ENCODE results near the gene PRMT7.

PRMT7 gene

GRCh38 chr16:68348639-68349445, 38.0 kb downstream of the PRMT7 start:
- DNase-seq (ENCODE audit: low spot score), result no peak

- no peak for DNase-seq (ENCODE audit: low spot score)
Observed at GRCh38 chr16:68349838-68350410, 39.1 kb downstream of the PRMT7 start.

- DNase-seq (ENCODE audit: low spot score), result no peak
Observed at GRCh38 chr16:68350813-68351350, 40.1 kb downstream of the PRMT7 start.

DNA sequence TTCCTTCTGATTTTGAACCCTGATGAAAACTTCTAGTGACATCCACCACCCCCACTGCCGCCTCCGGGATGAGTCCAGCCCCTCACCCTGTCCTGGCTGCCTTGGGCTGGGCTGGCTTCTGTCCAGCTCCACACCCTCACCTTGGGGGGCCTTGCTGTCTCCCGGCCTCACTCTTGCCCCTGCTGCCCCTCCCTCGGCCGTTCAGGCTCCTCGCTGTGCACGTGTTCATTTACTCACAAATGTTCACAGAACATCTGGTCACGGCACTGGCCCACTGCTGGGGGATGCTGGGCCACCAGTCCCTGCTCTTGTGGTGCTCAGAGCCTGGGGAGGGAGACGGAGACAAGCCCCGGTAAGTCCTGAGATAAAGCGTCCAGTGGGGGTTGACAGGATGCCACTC, 40.6 kb downstream of the PRMT7 start:
- no peak for DNase-seq (ENCODE audit: low spot score)

DNA sequence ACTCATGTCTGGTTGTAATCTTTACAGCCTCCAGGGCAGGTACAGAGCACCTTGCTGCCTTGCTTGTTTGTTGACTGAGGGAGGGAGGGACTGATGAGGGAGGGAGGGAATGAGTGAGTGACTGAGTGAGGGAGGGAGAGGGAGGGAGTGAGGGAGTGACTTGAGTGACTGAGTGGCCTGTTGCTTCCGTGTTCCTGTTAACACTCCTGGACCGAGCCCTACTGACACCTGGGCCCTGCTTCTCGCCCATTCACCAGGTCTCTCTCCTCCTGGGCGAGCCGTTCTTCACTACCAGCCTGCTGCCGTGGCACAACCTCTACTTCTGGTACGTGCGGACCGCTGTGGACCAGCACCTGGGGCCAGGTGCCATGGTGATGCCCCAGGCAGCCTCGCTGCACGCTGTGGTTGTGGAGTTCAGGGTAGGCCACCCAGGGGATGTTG, 41.2 kb downstream of the PRMT7 start:
- DNase-seq (ENCODE audit: low spot score), result no peak

- DNase-seq (ENCODE audit: low spot score), result no peak
Observed at GRCh38 chr16:68353366-68353765, 42.5 kb downstream of the PRMT7 start.

DNA sequence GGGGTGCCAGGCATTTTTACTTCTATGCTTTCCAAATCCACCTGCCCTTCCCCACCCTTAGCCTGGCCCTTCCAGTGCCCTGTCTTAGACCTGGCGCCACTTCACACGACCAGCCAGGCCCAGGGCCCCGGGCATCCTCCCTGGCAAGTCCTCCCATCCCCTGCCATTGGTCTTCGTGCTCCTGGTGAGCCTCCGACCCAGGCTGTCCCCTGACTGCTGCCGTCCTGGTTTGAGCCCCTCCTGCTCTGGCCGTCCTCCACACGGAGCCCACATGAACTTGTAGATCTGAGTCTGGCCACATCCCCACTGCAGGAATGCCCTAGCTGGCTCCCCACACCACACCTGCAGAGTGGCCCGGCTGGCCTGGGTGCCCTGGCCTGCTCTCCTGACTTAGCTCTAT, 44.0 kb downstream of the PRMT7 start:
- DNase-seq (ENCODE audit: low spot score), result no peak

DNA sequence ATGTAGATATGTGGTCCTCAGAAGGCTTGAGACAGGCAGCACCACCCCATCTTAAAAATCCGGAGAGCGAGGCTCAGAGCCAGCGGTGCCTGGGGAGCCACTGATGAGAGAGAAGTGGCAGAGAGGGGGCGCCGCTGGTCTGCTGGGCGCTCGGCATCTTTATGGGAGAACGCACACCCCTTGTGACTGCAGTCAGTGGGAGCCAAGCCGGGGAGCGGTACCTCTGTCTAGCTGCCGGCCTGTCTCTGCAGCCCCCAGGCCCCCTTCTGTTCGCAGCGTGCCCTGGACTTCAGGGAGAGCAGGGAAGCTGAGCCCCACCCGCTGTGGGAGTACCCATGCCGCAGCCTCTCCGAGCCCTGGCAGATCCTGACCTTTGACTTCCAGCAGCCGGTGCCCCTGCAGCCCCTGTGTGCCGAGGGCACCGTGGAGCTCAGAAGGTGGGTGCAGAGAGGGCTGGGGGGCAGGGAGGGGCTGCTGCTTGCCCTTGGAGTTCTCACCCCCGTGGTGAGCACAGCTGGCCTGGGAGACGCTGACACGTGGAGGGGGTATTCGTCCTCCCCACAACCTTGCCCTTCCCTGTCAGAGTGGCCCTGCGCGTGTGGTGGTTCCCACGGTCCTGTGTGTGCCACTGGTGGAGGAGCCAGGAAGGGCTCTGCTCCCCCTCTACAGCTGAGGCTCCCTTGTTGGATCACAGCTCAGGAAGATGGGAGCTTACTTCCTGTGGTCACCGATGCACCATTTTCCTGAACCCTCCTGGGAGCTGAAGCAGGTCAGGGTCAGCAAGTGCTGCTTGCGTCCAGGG, 44.8 kb downstream of the PRMT7 start:
- DNase-seq (ENCODE audit: low spot score), result no peak

DNA sequence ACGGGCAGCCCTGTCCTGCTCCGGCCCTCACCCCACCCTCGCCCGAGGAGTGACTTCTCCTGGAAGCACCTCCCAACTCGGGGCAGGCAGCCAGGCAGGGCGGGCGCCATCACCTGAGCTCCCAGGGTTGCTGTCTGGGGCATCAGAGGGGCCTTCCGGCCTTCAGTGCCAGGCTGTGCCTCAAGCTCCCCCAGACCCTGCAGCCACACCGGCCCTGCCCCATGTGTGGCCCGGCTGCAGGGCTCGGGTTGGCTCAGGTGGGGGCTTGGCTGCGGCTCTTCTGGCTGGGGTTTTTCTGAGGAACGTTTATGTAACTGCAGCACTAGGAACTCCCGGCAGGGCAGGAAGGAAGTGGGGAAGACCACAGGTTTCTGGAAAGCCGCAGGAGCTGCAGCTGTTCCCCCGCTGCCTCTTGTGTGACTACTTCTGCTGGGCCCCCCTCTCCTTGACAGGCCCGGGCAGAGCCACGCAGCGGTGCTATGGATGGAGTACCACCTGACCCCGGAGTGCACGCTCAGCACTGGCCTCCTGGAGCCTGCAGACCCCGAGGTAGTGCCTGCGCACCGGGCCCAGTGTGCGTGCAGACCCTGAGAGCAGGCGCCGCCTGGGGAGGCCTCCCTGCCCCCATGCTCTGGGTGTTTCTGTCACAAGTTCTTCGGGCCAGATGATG, 45.6 kb downstream of the PRMT7 start:
- DNase-seq (ENCODE audit: low spot score), result no peak

DNA sequence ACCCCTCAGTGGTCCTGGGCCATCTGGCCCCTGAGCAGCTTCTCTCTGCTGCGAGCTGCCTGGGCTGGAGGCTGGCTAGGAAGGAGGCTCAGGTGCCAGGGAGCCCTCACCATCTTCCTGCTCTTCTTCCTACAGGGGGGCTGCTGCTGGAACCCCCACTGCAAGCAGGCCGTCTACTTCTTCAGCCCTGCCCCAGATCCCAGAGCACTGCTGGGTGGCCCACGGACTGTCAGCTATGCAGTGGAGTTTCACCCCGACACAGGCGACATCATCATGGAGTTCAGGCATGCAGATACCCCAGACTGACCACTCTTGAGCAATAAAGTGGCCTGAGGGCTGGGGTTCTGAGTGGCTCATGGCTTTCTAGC, 46.1 kb downstream of the PRMT7 start:
- no peak for DNase-seq (ENCODE audit: low spot score)

- no peak for DNase-seq (ENCODE audit: low spot score)
Observed at GRCh38 chr16:68357521-68357922, 46.7 kb downstream of the PRMT7 start.

DNA sequence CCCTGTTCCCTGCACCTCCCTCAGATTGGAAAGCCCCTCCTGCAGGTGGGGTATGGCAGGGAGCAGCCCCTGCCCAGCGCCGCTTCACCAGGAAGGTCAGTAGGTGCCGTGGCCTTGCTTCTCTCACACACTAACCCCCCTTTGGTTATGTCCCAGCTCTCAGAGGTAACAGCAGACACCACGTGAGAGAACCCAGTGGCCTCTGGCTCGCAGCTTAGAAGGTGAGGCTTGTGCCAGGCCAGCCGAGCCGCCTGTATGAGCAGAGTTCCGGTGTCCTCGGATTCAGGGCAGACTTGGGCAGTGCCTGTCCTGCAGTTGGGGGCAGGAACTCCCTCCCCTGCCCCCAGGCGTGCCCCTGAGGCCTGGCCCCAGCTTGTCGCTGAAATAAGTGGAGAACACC, 47.1 kb downstream of the PRMT7 start:
- DNase-seq (ENCODE audit: low spot score), result no peak

GRCh38 chr16:68358951-68359350, 48.1 kb downstream of the PRMT7 start:
- no peak for DNase-seq (ENCODE audit: low spot score)

- DNase-seq (ENCODE audit: low spot score), result no peak
Observed at GRCh38 chr16:68359398-68360191, 48.8 kb downstream of the PRMT7 start.

GRCh38 chr16:68360547-68360946, 49.7 kb downstream of the PRMT7 start:
- DNase-seq (ENCODE audit: low spot score), result no peak

- DNase-seq (ENCODE audit: low spot score), result no peak
Observed at GRCh38 chr16:68360956-68361355, 50.1 kb downstream of the PRMT7 start.

DNA sequence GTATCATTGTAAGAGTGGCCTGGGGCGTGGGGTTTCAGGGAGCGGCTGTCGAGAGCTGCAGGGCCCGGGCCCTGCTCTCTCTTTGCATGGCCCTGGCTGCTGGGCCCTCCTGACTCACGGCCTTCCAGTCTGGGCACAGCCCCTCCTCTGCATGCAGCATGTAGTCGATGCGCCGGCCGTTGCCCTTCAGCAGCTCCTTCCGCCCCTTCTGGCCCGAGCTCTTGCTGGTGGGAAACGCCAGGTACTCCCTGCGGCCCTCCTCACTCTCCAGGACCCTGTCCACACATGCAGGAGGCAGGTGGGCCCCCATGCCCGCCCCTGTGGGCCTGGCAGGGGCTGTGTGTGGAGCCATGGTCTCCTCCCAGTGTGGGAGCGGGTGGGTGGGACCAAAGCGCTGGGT, 50.7 kb downstream of the PRMT7 start:
- no peak for DNase-seq (ENCODE audit: low spot score)

- no peak for DNase-seq (ENCODE audit: low spot score)
Observed at GRCh38 chr16:68362262-68362913, 51.6 kb downstream of the PRMT7 start.

DNA sequence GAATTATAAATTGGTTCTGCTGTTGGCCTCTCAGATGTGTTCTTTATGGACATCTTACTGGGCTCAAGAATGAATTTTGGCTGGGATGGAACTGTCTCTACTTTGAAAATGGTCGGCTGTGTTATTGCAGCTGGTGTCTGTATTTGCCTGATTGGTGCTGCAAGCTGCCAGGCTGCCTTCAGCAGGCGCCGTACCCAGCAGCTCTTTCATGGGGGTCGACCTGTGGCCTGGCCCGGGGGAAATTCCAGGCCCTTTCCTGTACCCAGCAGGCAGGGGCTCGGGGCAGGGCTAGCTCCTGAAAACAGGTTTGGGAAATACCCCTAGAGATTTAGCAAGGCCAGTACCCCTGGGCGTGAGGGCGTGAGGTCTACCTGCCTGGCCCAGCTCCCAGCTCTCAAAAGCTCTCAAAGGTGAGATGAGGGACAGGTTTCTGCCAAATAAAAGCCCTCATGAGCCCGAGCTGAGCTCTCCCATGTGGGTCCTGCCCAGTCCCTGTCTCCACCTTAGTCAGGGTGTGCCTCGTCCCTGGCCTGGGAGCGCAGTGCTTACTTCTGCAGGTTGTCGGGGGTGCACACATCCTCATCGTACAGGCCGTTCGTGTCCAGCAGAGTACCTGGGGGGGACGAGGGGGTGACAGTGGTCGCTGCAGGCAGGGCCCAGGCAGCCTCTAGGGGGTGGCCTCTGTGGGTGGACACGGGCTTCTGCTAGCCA, 52.3 kb downstream of the PRMT7 start:
- no peak for DNase-seq (ENCODE audit: low spot score)

All from RKO (cell line).